H1 (cell line): ENCODE measurements around the gene PFKFB3. TPM values are rescaled to one million over a fixed set of nuclear protein-coding genes. Genes with fewer than 3 reads are reported as not detected.

Experiments
- CTCF ChIA-PET: fragments of 300-600 bp; sonication (Branson Sonifier 250); formaldehyde crosslinking; loops from one replicate; lab custom pipeline; 2021; ENCODE audit not compliant: partially characterized antibody; lab: Charles Lee
- POLR2A ChIA-PET: fragments of 300-600 bp; sonication (Branson Sonifier 250); formaldehyde crosslinking; loops from one replicate; lab custom pipeline; 2021; ENCODE audit warnings: inconsistent platforms; ENCODE audit not compliant: partially characterized antibody; lab: Charles Lee
- DNase-seq, 2 experiments: peaks; one replicate each; pipeline versions ENCODE4 v3.0.0 to v3.0.0-alpha.2; 2010 to 2022; ENCODE audit warnings: low spot score in 2 of 2, low read depth in 1 of 2, mixed read lengths in 1 of 2
- FAIRE-seq: peaks from 2 replicates; lab custom pipeline; 2011; peaks lifted over from hg19 to GRCh38; lab: Jason Lieb, UNC
- H2AFZ ChIP-seq: 2 replicates; pipeline ENCODE4 v1.8.1; 2012; ENCODE audit warnings: low read length, inconsistent platforms
- H2AK5ac ChIP-seq: 2 replicates; pipeline ENCODE4 v1.6.1; 2013; ENCODE audit warnings: low read depth, low read length
- H2BK120ac ChIP-seq: replicated peaks from 2 replicates; pipeline ENCODE3; 2013; ENCODE audit warnings: low read depth, low read length, inconsistent platforms
- H2BK12ac ChIP-seq: 2 replicates; pipeline ENCODE4 v1.6.1; 2013; ENCODE audit warnings: low read depth, low read length
- H2BK15ac ChIP-seq: 2 replicates; pipeline ENCODE4 v1.6.1; 2013; ENCODE audit warnings: low read length
- H2BK20ac ChIP-seq: 2 replicates; pipeline ENCODE4 v1.6.1; 2013; ENCODE audit warnings: low read length
- H2BK5ac ChIP-seq: 2 replicates; pipeline ENCODE4 v1.6.1; 2013; ENCODE audit warnings: low read depth, low read length
- H3K14ac ChIP-seq: 2 replicates; pipeline ENCODE4 v1.6.1; 2013; ENCODE audit warnings: inconsistent platforms; ENCODE audit not compliant: insufficient read length
- H3K18ac ChIP-seq: 2 replicates; pipeline ENCODE4 v1.6.1; 2013; ENCODE audit warnings: low read length; ENCODE audit errors: extremely low read depth
- H3K23ac ChIP-seq: 2 replicates; pipeline ENCODE4 v1.6.1; 2013; ENCODE audit warnings: inconsistent platforms; ENCODE audit not compliant: insufficient read length
- H3K23me2 ChIP-seq: 2 replicates; pipeline ENCODE4 v1.6.1; 2013; ENCODE audit warnings: low read depth, low read length
- H3K27ac ChIP-seq: 2 replicates; pipeline ENCODE4 v1.6.1; 2011; ENCODE audit warnings: low read depth, low read length, inconsistent platforms
- H3K27me3 ChIP-seq, 4 experiments: replicated peaks in 1 of 4; 1 replicate in 1 of 4; 2 replicates in 3 of 4; pipeline versions ENCODE4 v1.6.1 to v1.8.1; 2011 to 2013; ENCODE audit warnings: low read length in 3 of 4, mild to moderate bottlenecking in 3 of 4, inconsistent platforms in 2 of 4, mixed read lengths in 2 of 4, moderate library complexity in 1 of 4; ENCODE audit not compliant: control insufficient read depth in 3 of 4, insufficient read depth in 3 of 4; ENCODE audit errors: extremely low read depth in 1 of 4
- H3K36me3 ChIP-seq, 4 experiments: 2 replicates each; pipeline versions ENCODE4 v1.6.1 to v1.8.1; 2011 to 2013; ENCODE audit warnings: mild to moderate bottlenecking in 4 of 4, low read length in 3 of 4, moderate library complexity in 2 of 4, control low read depth in 1 of 4, inconsistent platforms in 1 of 4; ENCODE audit not compliant: insufficient read depth in 4 of 4, control insufficient read depth in 2 of 4
- H3K4ac ChIP-seq: replicated peaks from 2 replicates; pipeline ENCODE3; 2013; ENCODE audit warnings: low read length, low read depth, mixed read lengths, inconsistent platforms; ENCODE audit not compliant: insufficient read length
- H3K4me1 ChIP-seq, 4 experiments: replicated peaks in 1 of 4; 1 replicate in 1 of 4; 2 replicates in 3 of 4; pipeline versions ENCODE4 v1.6.1 to v1.8.1; 2011 to 2013; ENCODE audit warnings: low read length in 3 of 4, inconsistent platforms in 2 of 4, mixed read lengths in 1 of 4; ENCODE audit not compliant: insufficient read depth in 4 of 4, control insufficient read depth in 3 of 4
- H3K4me2 ChIP-seq, 2 experiments: 2 replicates each; pipeline versions ENCODE4 v1.6.1 to v1.8.1; 2011 to 2013; ENCODE audit warnings: low read depth in 2 of 2, low read length in 2 of 2, control low read depth in 1 of 2, inconsistent platforms in 1 of 2, mild to moderate bottlenecking in 1 of 2; ENCODE audit not compliant: insufficient read depth in 1 of 2
- H3K4me3 ChIP-seq, 4 experiments: fragments of 200-600, 300-600 bp in 1 of 4; sonication (generic), shearing (Covaris generic), sonication (Bioruptor Twin) in 1 of 4; 2 replicates each; pipeline versions ENCODE4 v1.5.1 to v1.8.1; 2011 to 2016; ENCODE audit warnings: low read length in 4 of 4, low read depth in 3 of 4, control low read depth in 2 of 4, inconsistent platforms in 2 of 4, mild to moderate bottlenecking in 2 of 4, mixed read lengths in 1 of 4, moderate library complexity in 1 of 4; ENCODE audit not compliant: insufficient read depth in 2 of 4; ENCODE audit errors: extremely low read depth in 1 of 4
- H3K56ac ChIP-seq: replicated peaks from 2 replicates; pipeline ENCODE3; 2013; ENCODE audit warnings: low read depth, mild to moderate bottlenecking, mixed read lengths, low read length, inconsistent platforms; ENCODE audit not compliant: insufficient read length
- H3K79me1 ChIP-seq: 2 replicates; pipeline ENCODE4 v1.6.1; 2013; ENCODE audit warnings: low read depth, low read length, control low read depth
- H3K79me2 ChIP-seq, 2 experiments: 2 replicates each; pipeline versions ENCODE4 v1.6.1 to v1.8.1; 2012 to 2013; ENCODE audit warnings: low read length in 2 of 2, mild to moderate bottlenecking in 2 of 2, inconsistent platforms in 1 of 2; ENCODE audit not compliant: insufficient read depth in 2 of 2, control insufficient read depth in 1 of 2
- H3K9ac ChIP-seq, 4 experiments: replicated peaks in 1 of 4; 1 replicate in 1 of 4; 2 replicates in 3 of 4; pipeline versions ENCODE4 v1.6.1 to v1.8.1; 2011 to 2013; ENCODE audit warnings: low read depth in 3 of 4, low read length in 3 of 4, control low read depth in 2 of 4, mild to moderate bottlenecking in 2 of 4, moderate library complexity in 2 of 4, inconsistent platforms in 1 of 4; ENCODE audit errors: extremely low read depth in 1 of 4
- H3K9me3 ChIP-seq, 2 experiments: 2 replicates each; pipeline versions ENCODE4 v1.6.1 to v1.8.1; 2012 to 2013; ENCODE audit warnings: mild to moderate bottlenecking in 2 of 2, moderate library complexity in 2 of 2, control low read depth in 1 of 2, inconsistent platforms in 1 of 2, low read depth in 1 of 2, low read length in 1 of 2, mixed read lengths in 1 of 2; ENCODE audit not compliant: insufficient read depth in 2 of 2
- H4K20me1 ChIP-seq, 2 experiments: replicated peaks in 1 of 2; 2 replicates each; pipeline versions ENCODE3 to v1.8.1; 2011 to 2013; ENCODE audit warnings: inconsistent platforms in 2 of 2, low read length in 2 of 2, mild to moderate bottlenecking in 1 of 2; ENCODE audit not compliant: insufficient read depth in 2 of 2, control insufficient read depth in 1 of 2
- H4K5ac ChIP-seq: 2 replicates; pipeline ENCODE4 v1.6.1; 2013; ENCODE audit warnings: low read length, low read depth, mixed read lengths, inconsistent platforms; ENCODE audit not compliant: insufficient read length
- H4K8ac ChIP-seq: 2 replicates; pipeline ENCODE4 v1.8.0; 2013; ENCODE audit warnings: mild to moderate bottlenecking, moderate library complexity, low read length, inconsistent platforms; ENCODE audit not compliant: insufficient read depth; ENCODE audit errors: extremely low read depth
- H4K91ac ChIP-seq: replicated peaks from 2 replicates; pipeline ENCODE3; 2013; ENCODE audit warnings: low read length, mixed read lengths, inconsistent platforms; ENCODE audit not compliant: insufficient read length
- ASH2L ChIP-seq: fragments of 200-600, 300-600 bp; sonication (generic); IDR thresholded peaks from one replicate; pipeline ENCODE4 v1.7.1; 2017; ENCODE audit warnings: low read length
- BRCA1 ChIP-seq: IDR thresholded peaks from 2 replicates; pipeline ENCODE4 v1.6.1; 2012; ENCODE audit warnings: low read depth, low read length, improper control_type of control experiment
- HDAC2 ChIP-seq, 2 experiments: fragments of 300-600 bp in 1 of 2; sonication (generic) in 1 of 2; IDR thresholded peaks; 2 replicates each; pipeline ENCODE4 v1.6.1; 2011 to 2012; ENCODE audit warnings: low read depth in 2 of 2, low read length in 2 of 2, mild to moderate bottlenecking in 2 of 2, moderate library complexity in 2 of 2, borderline replicate concordance in 1 of 2, inconsistent platforms in 1 of 2
- KDM1A ChIP-seq: fragments of 200-600, 300-600 bp; sonication (generic); IDR thresholded peaks from 2 replicates; pipeline ENCODE4 v1.7.1; 2016; ENCODE audit warnings: mild to moderate bottlenecking, low read length, borderline replicate concordance
- SIX5 ChIP-seq: IDR thresholded peaks from 2 replicates; pipeline ENCODE4 v1.6.1; 2011; ENCODE audit warnings: mild to moderate bottlenecking, low read depth, low read length
- TCF12 ChIP-seq: IDR thresholded peaks from 2 replicates; pipeline ENCODE4 v1.6.1; 2011; ENCODE audit warnings: low read depth, mild to moderate bottlenecking, low read length
- WGBS, 2 experiments: shearing (Covaris generic) in 1 of 2; methylation state at CpG; one replicate each; pipeline versions ENCODE4 v1.1.6 to v1.1.7; 2013 to 2015; ENCODE audit warnings: low lambda C conversion rate in 2 of 2, mixed read lengths in 2 of 2, inconsistent platforms in 1 of 2, low coverage in 1 of 2, missing lambda C conversion rate in 1 of 2; ENCODE audit not compliant: insufficient replicate concordance in 2 of 2, insufficient coverage in 1 of 2, insufficient read length in 1 of 2; ENCODE audit errors: extremely low coverage in 1 of 2, missing lambda C conversion rate in 1 of 2; 5-methylcytosine and 5-hydroxymethylcytosine counted together
- polyA plus RNA-seq, 7 experiments: library from polyadenylated mRNA; depleted of rRNA in 3 of 7; stranded (reverse) in 5 of 7; unstranded in 2 of 7; fragments of >200 nt in 5 of 7; fragments of 200-250 nt in 2 of 7; gene quantifications; 1 replicate in 5 of 7; 2 replicates in 1 of 7; 4 replicates in 1 of 7; pipeline versions ENCODE4 v1.2.1 to v1.2.3, GENCODE V29; 2011 to 2013; ENCODE audit warnings: missing spikeins in 2 of 7, mixed read lengths in 2 of 7
- total RNA-seq: library from RNA; stranded (reverse); fragmentation: NEBNext Ultra II Directional; extraction: Animal tissue kit (Norgen Biotek cat#: 25700); gene quantifications from 2 replicates; pipeline ENCODE4 v1.2.1, GENCODE V29; 2021

The PFKFB3 gene
- total and polyA plus RNA-seq, 2 of the 8 experiments (the other 6 are each of a cell fraction or from before 2014, with no cell fraction given): 15.6 to 32.0 TPM

- H3K79me2 ChIP-seq: no peaks in the 10 kb centered on the region
- no peak overlapping the region; the same call in 1 of the 2 replicates for H4K8ac ChIP-seq
- no peak overlapping the region for H2BK12ac ChIP-seq
- H3K56ac ChIP-seq: no peak overlapping the region
- H2AK5ac ChIP-seq: no peak overlapping the region
- ChIA-PET CTCF (interaction anchor here (0.9 to 1.4 kb wide), 4 partner anchors 23 to 174 kb away, joined by 3 to 5 read pairs (median 4); no protein-coding TSS in a partner anchor), POLR2A (interaction anchor here (1.2 kb wide), 1 partner anchor 25 kb away, joined by 5 read pairs; the partner anchor contains the start of gene PFKFB3)
- no peak overlapping the region for H3K18ac ChIP-seq
- H3K23ac ChIP-seq: no peak overlapping the region
- no peak overlapping the region for H2AFZ ChIP-seq
- no peak overlapping the region; the same call in 1 of the 2 replicates for H3K27ac ChIP-seq
- FAIRE-seq (no peak), DNase-seq (no peak)
- H4K91ac ChIP-seq: no peak overlapping the region
- no peak overlapping the region for H2BK20ac ChIP-seq
- H3K4me1 ChIP-seq: no peaks in the 10 kb centered on the region
- H4K5ac ChIP-seq: no peak overlapping the region
- H4K20me1 ChIP-seq: peaks cover 0 to 7% of the 10 kb centered on the region in 2 experiments
- H2BK120ac ChIP-seq: no peak overlapping the region
- H3K4ac ChIP-seq: no peak overlapping the region
- no peak overlapping the region for H3K9ac ChIP-seq
- no peak overlapping the region for H3K4me3 ChIP-seq
- no peak overlapping the region for H2BK15ac ChIP-seq
- H3K36me3 ChIP-seq: peaks cover 9 to 65% (median 52%) of the 10 kb centered on the region in 4 experiments
- H3K27me3 ChIP-seq: no peaks in the 10 kb centered on the region
- no peak overlapping the region for H3K4me2 ChIP-seq
- no peaks in the 10 kb centered on the region for H3K9me3 ChIP-seq
- 94% methylated on average over 20 of the region's 20 CpGs; no CpG with 5 or more reads in 1 of the 2 experiments for WGBS, 2 experiments
- TF ChIP-seq BRCA1 (no peak), SIX5 (no peak), KDM1A (no peak), ASH2L (no peak), HDAC2 (IDR thresholded peaks at IDR 0.05; ENCODE audit: borderline replicate concordance in 1 of 2, low read depth in 2 of 2, low read length in 2 of 2) (no peak), TCF12 (no peak)
- no peaks in the 10 kb centered on the region; the same call in 1 of the 2 replicates for H3K79me1 ChIP-seq
- H3K23me2 ChIP-seq: no peaks in the 10 kb centered on the region
- no peak overlapping the region for H2BK5ac ChIP-seq
- no peak overlapping the region for H3K14ac ChIP-seq
Measured at GRCh38 chr10:6228010-6228511, 25.3 kb downstream of the PFKFB3 start.
